Keratinocyte (primary cell): Measurements from ENCODE around the gene SMARCC1. TPM values are rescaled to one million over a fixed set of nuclear protein-coding genes. Genes with fewer than 3 reads are reported as not detected.

Experiments used
- DNase-seq: peaks from one replicate; pipeline ENCODE4 v3.0.0-alpha.2; 2011; ENCODE audit warnings: low read depth, missing footprints, low spot score
- FAIRE-seq: peaks from 2 replicates; lab custom pipeline; 2011; peaks lifted over from hg19 to GRCh38; lab: Jason Lieb, UNC
- H2AFZ ChIP-seq: 2 replicates; pipeline ENCODE4 v1.6.0; 2012; ENCODE audit warnings: low read length, control low read depth, inconsistent platforms; ENCODE audit not compliant: control insufficient read depth
- H3K27ac ChIP-seq: 2 replicates; pipeline ENCODE4 v1.5.1; 2011; ENCODE audit warnings: low read length; ENCODE audit not compliant: control insufficient read depth, insufficient read depth
- H3K27me3 ChIP-seq: 3 replicates; pipeline ENCODE4 v1.6.0; 2011; ENCODE audit warnings: low read length; ENCODE audit not compliant: control insufficient read depth, insufficient read depth; ENCODE audit errors: extremely low read depth
- H3K36me3 ChIP-seq, 2 experiments: 2 replicates in 1 of 2; 3 replicates in 1 of 2; pipeline ENCODE4 v1.5.1; 2011; ENCODE audit warnings: low read length in 2 of 2, mild to moderate bottlenecking in 1 of 2; ENCODE audit not compliant: control insufficient read depth in 2 of 2, insufficient read depth in 2 of 2; ENCODE audit errors: extremely low read depth in 1 of 2
- H3K4me1 ChIP-seq: 3 replicates; pipeline ENCODE4 v1.5.1; 2011; ENCODE audit warnings: low read length; ENCODE audit not compliant: control insufficient read depth, insufficient read depth; ENCODE audit errors: extremely low read depth
- H3K4me2 ChIP-seq: 3 replicates; pipeline ENCODE4 v1.6.0; 2011; ENCODE audit warnings: low read depth, low read length; ENCODE audit not compliant: control insufficient read depth, insufficient read depth; ENCODE audit errors: extremely low read depth
- H3K4me3 ChIP-seq, 3 experiments: fragments of 200-600 bp in 1 of 3; sonication (generic) in 1 of 3; 2 replicates in 2 of 3; 3 replicates in 1 of 3; pipeline ENCODE4 v1.5.1; 2011 to 2016; ENCODE audit warnings: low read length in 3 of 3, mild to moderate bottlenecking in 3 of 3, control low read depth in 2 of 3, inconsistent platforms in 1 of 3, low read depth in 1 of 3, mixed read lengths in 1 of 3, mixed run types in 1 of 3, moderate library complexity in 1 of 3; ENCODE audit not compliant: control insufficient read depth in 2 of 3, insufficient read depth in 2 of 3; ENCODE audit errors: extremely low read depth in 1 of 3
- H3K79me2 ChIP-seq: 2 replicates; pipeline ENCODE4 v1.6.0; 2012; ENCODE audit warnings: low read length; ENCODE audit not compliant: control insufficient read depth, insufficient read depth
- H3K9ac ChIP-seq: 3 replicates; pipeline ENCODE4 v1.6.0; 2011; ENCODE audit warnings: low read length; ENCODE audit not compliant: control insufficient read depth, insufficient read depth; ENCODE audit errors: extremely low read depth
- H3K9me1 ChIP-seq: 3 replicates; pipeline ENCODE4 v1.6.0; 2011; ENCODE audit warnings: low read length; ENCODE audit not compliant: control insufficient read depth, insufficient read depth; ENCODE audit errors: extremely low read depth
- H3K9me3 ChIP-seq: 2 replicates; pipeline ENCODE4 v1.5.1; 2012; ENCODE audit warnings: low read depth, low read length; ENCODE audit not compliant: control insufficient read depth
- H4K20me1 ChIP-seq: 3 replicates; pipeline ENCODE4 v1.6.0; 2011; ENCODE audit warnings: low read length; ENCODE audit not compliant: control insufficient read depth, insufficient read depth; ENCODE audit errors: extremely low read depth
- EZH2 ChIP-seq: IDR thresholded peaks from one replicate; pipeline ENCODE4 v1.6.1; 2012; ENCODE audit warnings: inconsistent platforms, mild to moderate bottlenecking, low read length, moderate library complexity
- dilution Hi-C: fragments of 300-500 bp; cut with MboI; formaldehyde crosslinking; loops from one replicate; pipeline ENCODE4 v1.7.0; 2020; ENCODE audit warnings: low sequenced_read_pairs; ENCODE audit not compliant: extremely low pct_ligation_motif_present
- polyA plus RNA-seq, 5 experiments: library from polyadenylated mRNA; depleted of rRNA in 3 of 5; stranded (reverse) in 3 of 5; stranded (forward) in 1 of 5; unstranded in 1 of 5; fragments of >200 nt; gene quantifications; 1 replicate in 1 of 5; 2 replicates in 3 of 5; 3 replicates in 1 of 5; pipeline versions ENCODE4 v1.2.1 to v1.2.3, GENCODE V29; 2011 to 2012; ENCODE audit warnings: missing spikeins in 2 of 5, low read depth in 1 of 5, low replicate concordance in 1 of 5
- TF ChIP-seq, protein P1 (sequence below), 3 experiments: IDR thresholded peaks in 1 of 3; conservative IDR thresholded peaks in 1 of 3; optimal IDR thresholded peaks in 1 of 3; 2 replicates in 2 of 3; 3 replicates in 1 of 3; pipeline versions ENCODE3 to v1.5.1; 2011; ENCODE audit warnings: low read length in 3 of 3, mild to moderate bottlenecking in 3 of 3, moderate library complexity in 2 of 3, control low read depth in 1 of 3, inconsistent platforms in 1 of 3; ENCODE audit not compliant: insufficient read depth in 2 of 3; ENCODE audit errors: extremely low read depth in 1 of 3

The SMARCC1 gene
- polyA plus RNA-seq, 1 donor (not counting 4 experiments of a cell fraction or from before 2014, with no cell fraction given), result 39.7 TPM

DNA sequence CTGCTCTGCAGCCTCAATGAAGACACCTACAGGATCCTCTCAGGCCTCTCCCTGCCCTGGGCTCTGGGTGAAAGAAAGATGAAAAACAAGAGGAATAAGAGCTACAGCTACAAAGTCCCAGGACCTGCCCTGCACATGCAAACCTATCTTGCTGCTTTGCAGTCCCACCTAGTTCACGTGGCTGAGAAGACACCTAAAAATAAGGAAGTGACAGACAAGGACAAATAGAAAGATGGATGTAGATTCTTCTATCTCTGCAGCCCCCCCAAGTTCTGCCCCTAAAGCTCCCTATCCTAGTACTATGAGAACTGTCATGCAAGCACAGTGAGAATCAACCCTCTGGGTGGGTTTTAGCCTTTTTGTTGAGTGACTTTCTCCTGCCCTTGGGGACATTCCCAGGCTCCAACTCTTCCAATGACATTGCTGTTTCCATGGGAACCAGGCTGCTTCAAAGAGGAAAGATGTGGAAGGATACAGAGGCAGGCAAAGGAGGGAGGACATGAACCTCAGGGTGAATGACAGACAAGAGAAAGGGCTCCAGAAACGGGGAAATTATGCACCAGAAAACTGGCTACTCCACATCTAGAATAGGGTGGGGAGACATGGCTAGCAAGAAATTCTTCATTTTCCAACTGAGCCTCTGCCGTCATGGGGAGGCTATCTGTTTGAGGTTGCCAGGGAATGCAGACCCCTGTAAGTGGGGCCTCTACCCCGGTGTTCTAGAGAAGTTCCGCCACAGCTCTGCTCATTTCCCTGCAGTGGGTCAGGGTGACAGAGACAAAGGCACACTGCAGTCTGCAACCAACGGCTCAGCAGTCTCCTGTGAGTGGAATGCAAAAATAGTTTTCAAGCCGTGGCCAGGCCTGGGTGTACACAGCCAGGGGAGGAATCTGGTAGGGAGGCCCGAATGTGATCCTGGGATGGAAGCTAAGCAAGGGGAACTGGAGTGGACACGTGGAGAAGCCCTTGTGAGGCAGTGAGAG lies 208.2 kb downstream of the SMARCC1 start:
- Histone ChIP-seq H3K36me3 (no peaks in the 10 kb centered on the region), H3K9ac (no peak overlapping the region), H3K27ac (no peak overlapping the region), H3K4me3 (no peak overlapping the region), H3K4me2 (no peak overlapping the region), H4K20me1 (no peaks in the 10 kb centered on the region), H3K9me1 (no peaks in the 10 kb centered on the region), H2AFZ (no peak overlapping the region), H3K27me3 (peaks cover 26% of the 10 kb centered on the region), H3K79me2 (no peaks in the 10 kb centered on the region), H3K9me3 (no peaks in the 10 kb centered on the region), H3K4me1 (no peaks in the 10 kb centered on the region)
- TF ChIP-seq, protein P1, sequence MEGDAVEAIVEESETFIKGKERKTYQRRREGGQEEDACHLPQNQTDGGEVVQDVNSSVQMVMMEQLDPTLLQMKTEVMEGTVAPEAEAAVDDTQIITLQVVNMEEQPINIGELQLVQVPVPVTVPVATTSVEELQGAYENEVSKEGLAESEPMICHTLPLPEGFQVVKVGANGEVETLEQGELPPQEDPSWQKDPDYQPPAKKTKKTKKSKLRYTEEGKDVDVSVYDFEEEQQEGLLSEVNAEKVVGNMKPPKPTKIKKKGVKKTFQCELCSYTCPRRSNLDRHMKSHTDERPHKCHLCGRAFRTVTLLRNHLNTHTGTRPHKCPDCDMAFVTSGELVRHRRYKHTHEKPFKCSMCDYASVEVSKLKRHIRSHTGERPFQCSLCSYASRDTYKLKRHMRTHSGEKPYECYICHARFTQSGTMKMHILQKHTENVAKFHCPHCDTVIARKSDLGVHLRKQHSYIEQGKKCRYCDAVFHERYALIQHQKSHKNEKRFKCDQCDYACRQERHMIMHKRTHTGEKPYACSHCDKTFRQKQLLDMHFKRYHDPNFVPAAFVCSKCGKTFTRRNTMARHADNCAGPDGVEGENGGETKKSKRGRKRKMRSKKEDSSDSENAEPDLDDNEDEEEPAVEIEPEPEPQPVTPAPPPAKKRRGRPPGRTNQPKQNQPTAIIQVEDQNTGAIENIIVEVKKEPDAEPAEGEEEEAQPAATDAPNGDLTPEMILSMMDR (optimal IDR thresholded peaks at IDR 0.05 in 1 of 3, IDR thresholded peaks at IDR 0.05 in 1 of 3, conservative IDR thresholded peaks at IDR 0.05 in 1 of 3; ENCODE audit: extremely low read depth in 1 of 3, insufficient read depth in 2 of 3, low read length in 3 of 3), result no peak
- dilution Hi-C loops, result no loop called here
- FAIRE-seq, result no peak
- no peak for DNase-seq

DNA sequence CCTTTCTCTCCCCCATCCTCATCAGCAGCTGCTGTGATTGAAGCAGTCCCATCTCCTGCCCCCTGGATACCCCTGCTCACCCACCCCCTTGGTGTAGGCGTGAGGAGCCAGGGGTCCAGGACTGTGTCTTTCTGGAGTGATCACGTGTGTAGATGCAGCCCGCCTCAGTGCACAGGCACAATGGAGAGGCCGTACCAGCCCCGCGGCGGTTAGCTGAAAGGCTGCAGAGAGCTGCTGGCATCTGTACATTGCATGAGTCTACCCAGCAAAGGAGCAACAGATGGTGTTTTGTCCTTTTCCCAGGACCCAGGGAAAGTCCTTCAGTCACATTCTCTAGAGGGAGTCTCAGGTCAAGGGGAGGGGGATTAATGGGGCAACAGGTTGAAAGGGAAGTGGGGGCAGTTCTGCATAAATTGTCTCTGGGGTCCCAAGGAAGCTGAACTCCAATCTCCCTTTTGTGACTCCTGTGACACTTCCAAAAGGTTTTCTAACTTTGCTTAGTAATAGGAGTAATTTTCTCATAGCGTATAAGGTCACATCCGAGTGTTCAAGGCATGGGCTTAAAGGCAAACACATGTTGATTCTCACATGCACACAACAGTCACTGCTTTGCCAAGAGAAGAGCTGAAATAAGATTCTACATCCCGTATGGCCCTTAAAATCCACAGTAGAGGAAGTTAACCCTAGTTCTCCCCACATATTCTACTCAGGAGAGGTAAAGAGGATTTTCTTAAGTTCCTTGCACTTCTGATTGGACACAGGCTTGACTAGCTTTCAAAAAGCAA lies 210.1 kb downstream of the SMARCC1 start:
- Histone ChIP-seq H3K9ac (no peak overlapping the region), H3K9me1 (no peaks in the 10 kb centered on the region), H3K9me3 (no peaks in the 10 kb centered on the region), H3K27me3 (peaks cover 22% of the 10 kb centered on the region), H3K4me2 (no peak overlapping the region), H3K79me2 (no peaks in the 10 kb centered on the region), H3K27ac (no peak overlapping the region), H4K20me1 (no peaks in the 10 kb centered on the region), H3K36me3 (no peaks in the 10 kb centered on the region), H2AFZ (no peak overlapping the region), H3K4me3 (no peak overlapping the region), H3K4me1 (no peaks in the 10 kb centered on the region)
- dilution Hi-C loops, result no loop called here
- DNase-seq (no peak), FAIRE-seq (no peak)
- TF ChIP-seq, protein P1 (optimal IDR thresholded peaks at IDR 0.05 in 1 of 3, IDR thresholded peaks at IDR 0.05 in 1 of 3, conservative IDR thresholded peaks at IDR 0.05 in 1 of 3; ENCODE audit: extremely low read depth in 1 of 3, insufficient read depth in 2 of 3, low read length in 3 of 3), result no peak
- TF ChIP-seq EZH2, result no peak
